ENCODE data around the gene C19orf44. TPM values are rescaled to one million over a fixed set of nuclear protein-coding genes. Genes with fewer than 3 reads are reported as not detected.
A peak's percentile ranks its signal among the peaks of the same experiment; 100 is the strongest.
"Not testable (repeated sequence)": the region's sequence is repeated elsewhere in the genome, so short reads cannot be mapped to it uniquely, and the experiment has no call there.

The C19orf44 gene
- total RNA-seq, 4 donors from 2014 or later, result 13.4 to 19.0 (median 15.8) TPM

- H3K4me1 ChIP-seq, result peaks cover 0 to 65% (median 6%) of the 10 kb centered on the region in 4 donors
- no peaks in the 10 kb centered on the region for H3K36me3 ChIP-seq
- WGBS, 2 donors, result 85 to 86% methylated on average over 6 of the region's 6 CpGs
- no peaks in the 10 kb centered on the region for H3K9me3 ChIP-seq
- no peak overlapping the region for H3K27ac ChIP-seq
- DNase-seq (ENCODE audit: low spot score in 2 of 2), result no peak
- H3K4me3 ChIP-seq, result no peak overlapping the region
- TF ChIP-seq EP300 (IDR thresholded peaks at IDR 0.05), result no peak
- H3K27me3 ChIP-seq, result no peaks in the 10 kb centered on the region
Observed at GRCh38 chr19:16463341-16463990, 32.7 kb upstream of the C19orf44 start.

- no peaks in the 10 kb centered on the region for H3K9me3 ChIP-seq
- H3K36me3 ChIP-seq, result no peaks in the 10 kb centered on the region
- DNase-seq (ENCODE audit: low spot score in 2 of 2), result no peak
- TF ChIP-seq POLR2A (IDR thresholded peaks at IDR 0.05) (no peak), CTCF (IDR thresholded peaks at IDR 0.05) (no peak), EP300 (IDR thresholded peaks at IDR 0.05) (no peak)
- peaks cover 0 to 64% (median 5%) of the 10 kb centered on the region in 4 donors for H3K4me1 ChIP-seq
- H3K27me3 ChIP-seq, result no peaks in the 10 kb centered on the region
- no peak overlapping the region for H3K27ac ChIP-seq
- WGBS, 2 donors, result 68 to 74% methylated on average over 12 of the region's 12 CpGs
- H3K4me3 ChIP-seq, result no peak overlapping the region
Observed at GRCh38 chr19:16463991-16464575, 32.1 kb upstream of the C19orf44 start.

GRCh38 chr19:16465239-16465638 is 31.0 kb upstream of the C19orf44 start:
- Histone ChIP-seq H3K9me3 (no peaks in the 10 kb centered on the region), H3K4me3 (no peak overlapping the region), H3K27ac (no peak overlapping the region), H3K4me1 (peaks cover 0 to 69% (median 14%) of the 10 kb centered on the region in 4 donors), H3K36me3 (no peaks in the 10 kb centered on the region), H3K27me3 (no peaks in the 10 kb centered on the region)
- DNase-seq (ENCODE audit: low spot score in 2 of 2), result no peak
- TF ChIP-seq EP300 (IDR thresholded peaks at IDR 0.05) (no peak), POLR2A (IDR thresholded peaks at IDR 0.05) (no peak), CTCF (IDR thresholded peaks at IDR 0.05) (no peak)
- 94 to 98% methylated on average over 5 of the region's 5 CpGs for WGBS, 2 donors

- WGBS, 2 donors, result 77 to 81% methylated on average over 12 of the region's 12 CpGs
- not testable (repeated sequence) for H3K4me3 ChIP-seq; DNase-seq (ENCODE audit: low spot score in 2 of 2); H3K27ac ChIP-seq; H3K27me3 ChIP-seq; H3K36me3 ChIP-seq; H3K9me3 ChIP-seq
- peaks cover 0 to 71% (median 18%) of the 10 kb centered on the region in 4 donors for H3K4me1 ChIP-seq
Observed at GRCh38 chr19:16466802-16467427, 29.3 kb upstream of the C19orf44 start.

- peaks cover 0 to 68% (median 21%) of the 10 kb centered on the region in 4 donors for H3K4me1 ChIP-seq
- H3K36me3 ChIP-seq, result no peaks in the 10 kb centered on the region
- no peaks in the 10 kb centered on the region for H3K27me3 ChIP-seq
- TF ChIP-seq CTCF (IDR thresholded peaks at IDR 0.05) (no peak), POLR2A (IDR thresholded peaks at IDR 0.05) (no peak), EP300 (IDR thresholded peaks at IDR 0.05) (no peak)
- no peak for DNase-seq (ENCODE audit: low spot score in 2 of 2)
- no peak overlapping the region for H3K4me3 ChIP-seq
- peak overlapping the region in 1 of 4 donors; percentile 33 for H3K27ac ChIP-seq
- no peaks in the 10 kb centered on the region for H3K9me3 ChIP-seq
- 69 to 72% methylated on average over 6 of the region's 6 CpGs for WGBS, 2 donors
Observed at GRCh38 chr19:16467581-16467980, 28.6 kb upstream of the C19orf44 start.

GRCh38 chr19:16470541-16470910 is 25.7 kb upstream of the C19orf44 start:
- TF ChIP-seq CTCF (IDR thresholded peaks at IDR 0.05) (no peak), EP300 (IDR thresholded peaks at IDR 0.05) (no peak), POLR2A (IDR thresholded peaks at IDR 0.05) (no peak)
- Histone ChIP-seq H3K4me1 (peaks cover 0 to 55% (median 18%) of the 10 kb centered on the region in 4 donors), H3K27me3 (no peaks in the 10 kb centered on the region), H3K9me3 (peaks cover 0 to 5% (median 0%) of the 10 kb centered on the region in 4 donors), H3K36me3 (no peaks in the 10 kb centered on the region), H3K4me3 (peak overlapping the region in 3 of 4 donors; percentile 78 to 98 (median 93)), H3K27ac (peak overlapping the region in 2 of 4 donors; percentile 26 to 95)
- WGBS, 2 donors, result 29 to 36% methylated on average over 7 of the region's 7 CpGs
- DNase-seq (ENCODE audit: low spot score in 2 of 2), result no peak

Data from tibial nerve (tissue), 4 donors.